ENCODE results near the gene CARNS1.

Gene CARNS1

GRCh38 chr11:67406969-67407687 is 8.3 kb upstream of the CARNS1 start:
- peaks cover 23% of the 10 kb centered on the region for H3K36me3 Mint-ChIP-seq
- H3K4me1 Mint-ChIP-seq = peaks cover 55% of the 10 kb centered on the region
- DNase-seq (ENCODE audit: low spot score in 2 of 2) = no peak
- H3K27me3 Mint-ChIP-seq = no peaks in the 10 kb centered on the region
- no peak for ATAC-seq (ENCODE audit: low read depth)
- H3K27ac Mint-ChIP-seq = peak overlapping the region; percentile 91
- H3K4me3 Mint-ChIP-seq = peak overlapping the region; percentile 93
- H3K9me3 Mint-ChIP-seq = no peaks in the 10 kb centered on the region

DNA sequence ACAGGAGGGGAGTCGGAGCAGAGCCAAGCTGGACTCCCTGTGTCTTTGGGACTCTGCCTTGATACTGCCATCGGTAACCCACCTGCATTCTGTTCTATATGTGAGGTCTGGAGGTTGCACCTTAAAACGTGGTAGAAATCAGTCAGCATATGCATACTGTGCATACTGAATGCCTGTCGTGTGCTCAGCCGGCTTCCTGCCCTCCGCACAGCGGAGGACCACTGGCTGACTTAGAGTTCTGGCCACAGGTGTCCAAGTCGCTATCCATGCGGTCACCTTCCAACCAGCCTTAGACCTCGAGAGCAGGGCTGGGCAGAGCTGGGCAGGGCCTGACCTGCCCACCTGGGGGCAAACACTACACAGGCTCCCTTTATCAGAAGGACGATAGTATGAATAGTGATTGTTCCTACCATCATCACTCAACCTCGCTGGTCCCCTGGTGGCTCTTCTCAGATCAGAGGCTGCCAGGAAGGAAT is 7.8 kb upstream of the CARNS1 start:
- H3K27ac Mint-ChIP-seq = peak overlapping the region; percentile 91
- no peak for DNase-seq (ENCODE audit: low spot score in 2 of 2)
- H3K4me3 Mint-ChIP-seq = peak overlapping the region; percentile 93
- ATAC-seq (ENCODE audit: low read depth) = no peak
- H3K9me3 Mint-ChIP-seq = no peaks in the 10 kb centered on the region
- peaks cover 23% of the 10 kb centered on the region for H3K36me3 Mint-ChIP-seq
- no peaks in the 10 kb centered on the region for H3K27me3 Mint-ChIP-seq
- H3K4me1 Mint-ChIP-seq = peaks cover 59% of the 10 kb centered on the region

DNA sequence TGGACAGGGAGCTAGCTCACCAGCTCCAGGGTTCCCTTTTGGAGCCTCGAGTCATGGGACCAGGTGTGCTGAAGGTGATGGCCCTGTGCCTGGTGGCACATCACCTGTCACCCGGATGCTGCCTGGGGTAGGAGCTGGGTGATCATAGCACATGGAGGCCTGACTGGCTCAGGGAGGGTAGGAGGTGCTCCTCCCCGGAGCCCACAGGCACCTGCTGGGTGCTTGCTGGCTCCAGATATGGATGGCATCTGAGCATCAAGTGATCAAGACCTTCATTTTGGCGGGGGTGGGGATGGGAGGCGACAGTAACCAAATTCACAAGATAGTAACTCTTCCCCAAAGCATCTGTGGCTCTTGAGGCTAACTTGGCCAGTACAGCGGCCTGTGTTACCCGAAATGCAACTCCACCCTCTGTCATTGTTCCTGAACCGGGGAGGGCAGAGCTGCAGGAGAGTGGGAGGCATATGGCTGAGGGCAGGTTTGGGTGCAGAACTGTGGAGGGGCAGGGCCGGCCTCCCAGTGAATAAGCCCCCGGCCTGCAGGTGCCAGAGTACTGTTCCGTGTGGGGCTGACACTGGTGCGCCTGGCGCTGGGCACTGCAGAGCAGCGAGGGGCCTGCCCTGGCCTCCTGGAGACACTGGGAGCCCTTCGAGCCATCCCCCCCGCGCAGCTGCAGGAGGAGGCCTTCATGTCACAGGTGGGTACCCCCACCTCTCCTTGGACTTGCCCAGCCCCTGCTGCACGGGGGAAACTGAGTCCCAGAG is 6.9 kb upstream of the CARNS1 start:
- Mint-ChIP-seq H3K36me3 (peaks cover 20% of the 10 kb centered on the region), H3K27me3 (no peaks in the 10 kb centered on the region), H3K27ac (peak overlapping the region; percentile 45), H3K4me3 (peak overlapping the region; percentile 93), H3K4me1 (peaks cover 65% of the 10 kb centered on the region), H3K9me3 (no peaks in the 10 kb centered on the region)
- peak; percentile 3 for ATAC-seq (ENCODE audit: low read depth)
- no peak for DNase-seq (ENCODE audit: low spot score in 2 of 2)

GRCh38 chr11:67409261-67409666 is 6.2 kb upstream of the CARNS1 start:
- H3K4me3 Mint-ChIP-seq = peak overlapping the region; percentile 93
- peaks cover 18% of the 10 kb centered on the region for H3K36me3 Mint-ChIP-seq
- H3K27me3 Mint-ChIP-seq = no peaks in the 10 kb centered on the region
- peaks cover 63% of the 10 kb centered on the region for H3K4me1 Mint-ChIP-seq
- H3K9me3 Mint-ChIP-seq = no peaks in the 10 kb centered on the region
- ATAC-seq (ENCODE audit: low read depth) (peak; percentile 74), DNase-seq (ENCODE audit: low spot score in 2 of 2) (peak; percentile 47 to 48)
- peak overlapping the region; percentile 86 for H3K27ac Mint-ChIP-seq

DNA sequence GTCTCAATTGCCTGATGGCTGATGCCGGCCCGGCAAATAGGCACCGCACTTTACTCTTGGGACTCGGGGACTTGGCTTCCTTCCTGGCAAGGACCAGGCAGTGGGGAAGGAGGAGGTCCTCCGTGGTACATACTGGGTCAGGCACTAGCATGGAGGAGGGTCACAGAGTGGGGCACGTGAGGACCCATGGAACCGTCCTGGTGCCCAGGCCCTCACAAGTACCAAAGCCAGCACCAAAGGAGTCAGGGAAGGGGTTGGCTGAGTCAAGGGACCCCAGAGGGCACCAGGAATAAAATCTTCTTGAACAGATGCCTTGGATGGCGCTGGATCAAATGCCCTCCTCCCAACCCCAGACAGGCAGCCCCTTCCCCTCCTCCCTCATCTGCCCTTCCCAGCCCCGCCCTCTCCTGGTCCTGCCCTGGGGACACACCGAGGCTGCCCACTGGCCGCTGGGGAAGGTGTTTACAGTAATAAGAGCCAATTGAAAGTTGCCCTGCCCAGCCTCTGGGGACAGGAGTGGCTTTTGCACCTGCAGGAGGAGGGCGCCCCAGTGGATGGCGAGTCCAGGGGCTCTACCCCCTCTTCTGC is 5.6 kb upstream of the CARNS1 start:
- H3K27me3 Mint-ChIP-seq = no peaks in the 10 kb centered on the region
- DNase-seq (ENCODE audit: low spot score in 2 of 2) (peak in 1 of 2 donors; percentile 41), ATAC-seq (ENCODE audit: low read depth) (peak; percentile 48)
- H3K9me3 Mint-ChIP-seq = no peaks in the 10 kb centered on the region
- H3K27ac Mint-ChIP-seq = peak overlapping the region; percentile 86
- H3K4me1 Mint-ChIP-seq = peaks cover 59% of the 10 kb centered on the region
- H3K4me3 Mint-ChIP-seq = peak overlapping the region; percentile 90
- peaks cover 14% of the 10 kb centered on the region for H3K36me3 Mint-ChIP-seq

DNA sequence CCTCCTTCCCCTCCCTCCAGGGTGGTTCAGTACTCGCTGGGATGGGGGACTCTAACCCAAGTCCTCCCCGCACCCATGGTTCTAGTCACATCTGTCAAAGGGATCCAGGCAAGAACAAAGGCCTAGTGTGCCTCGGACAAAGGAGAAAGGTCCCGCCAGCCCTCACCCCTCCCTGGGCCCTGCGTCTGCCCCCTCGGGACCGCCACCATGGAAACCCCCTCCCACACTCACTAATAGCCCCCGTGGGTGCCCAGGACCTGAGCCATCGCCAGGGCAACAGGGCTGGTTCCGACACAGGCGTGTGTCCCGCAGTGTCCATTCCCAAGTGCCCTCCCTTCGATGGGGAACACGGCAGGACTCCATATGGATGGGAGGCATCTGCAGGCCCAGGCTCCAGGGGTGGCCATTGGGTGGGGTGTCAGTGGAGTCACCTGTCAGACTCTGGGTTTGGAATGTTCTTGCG is 5.1 kb upstream of the CARNS1 start:
- peak overlapping the region; percentile 86 for H3K27ac Mint-ChIP-seq
- H3K36me3 Mint-ChIP-seq = peaks cover 14% of the 10 kb centered on the region
- DNase-seq (ENCODE audit: low spot score in 2 of 2) (no peak), ATAC-seq (ENCODE audit: low read depth) (no peak)
- H3K27me3 Mint-ChIP-seq = no peaks in the 10 kb centered on the region
- peak overlapping the region; percentile 90 for H3K4me3 Mint-ChIP-seq
- no peaks in the 10 kb centered on the region for H3K9me3 Mint-ChIP-seq
- peaks cover 62% of the 10 kb centered on the region for H3K4me1 Mint-ChIP-seq

DNA sequence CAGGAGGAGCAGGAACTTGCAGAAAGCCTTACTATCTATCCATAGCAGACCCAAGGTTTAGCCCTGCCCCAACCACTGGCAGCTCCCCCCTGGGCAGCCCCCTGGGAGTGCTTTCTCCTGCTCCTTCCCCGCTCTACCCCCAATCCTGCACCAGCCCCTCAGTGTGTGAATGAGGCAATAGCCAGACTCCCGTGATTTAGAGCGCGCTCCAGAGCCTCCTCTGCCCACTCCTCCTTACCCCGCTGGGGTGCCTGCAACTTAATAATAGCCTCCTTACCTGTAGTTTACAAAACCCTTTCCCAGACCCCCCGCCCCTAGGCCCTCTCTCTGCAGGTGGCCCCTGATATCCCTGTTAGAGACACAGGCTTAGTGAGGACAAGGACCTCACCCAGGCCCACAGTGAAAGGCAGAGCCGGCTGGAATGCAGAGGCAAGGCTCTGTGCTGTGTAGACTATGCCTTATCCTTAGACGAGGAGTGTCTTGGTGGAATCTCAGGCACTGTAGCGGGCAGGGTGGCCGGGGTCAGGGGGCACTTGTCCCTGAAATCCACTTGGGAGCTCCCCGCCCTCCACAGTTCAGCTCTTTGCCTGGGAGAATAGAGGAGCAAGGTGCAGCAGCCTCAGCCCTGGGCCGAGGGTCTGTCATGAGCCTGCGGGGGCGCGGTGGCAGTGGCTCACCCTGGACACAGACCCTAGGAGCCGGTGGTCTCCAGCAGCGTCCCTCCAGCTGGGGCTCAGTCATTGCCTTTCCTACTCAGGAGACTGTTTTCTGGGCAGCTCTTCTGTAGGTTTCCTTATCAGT is 4.3 kb upstream of the CARNS1 start:
- Mint-ChIP-seq H3K4me3 (peak overlapping the region; percentile 90), H3K4me1 (peaks cover 63% of the 10 kb centered on the region), H3K36me3 (peaks cover 14% of the 10 kb centered on the region), H3K9me3 (no peaks in the 10 kb centered on the region), H3K27ac (peak overlapping the region; percentile 86), H3K27me3 (no peaks in the 10 kb centered on the region)
- no peak for DNase-seq (ENCODE audit: low spot score in 2 of 2)
- ATAC-seq (ENCODE audit: low read depth) = no peak

DNA sequence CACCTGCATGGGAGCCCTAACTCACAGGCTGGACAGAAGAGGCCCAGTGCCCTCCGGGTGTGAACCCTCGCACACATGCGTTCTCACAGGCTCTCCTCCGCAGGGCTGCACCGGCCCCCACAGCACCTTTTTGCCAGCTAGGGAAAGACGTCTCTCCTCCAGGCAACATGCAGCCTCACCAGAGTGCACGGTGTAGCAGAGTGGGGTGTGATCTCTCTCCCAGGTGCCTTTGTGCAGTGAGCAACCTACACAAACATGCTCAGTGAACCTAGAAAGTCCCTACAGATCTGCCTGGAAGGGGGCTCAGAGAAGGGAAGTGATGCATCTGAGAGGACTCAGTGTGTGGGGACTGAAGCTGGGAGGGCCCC is 3.7 kb upstream of the CARNS1 start:
- H3K4me1 Mint-ChIP-seq = peaks cover 63% of the 10 kb centered on the region
- H3K27ac Mint-ChIP-seq = peak overlapping the region; percentile 15
- H3K36me3 Mint-ChIP-seq = peaks cover 10% of the 10 kb centered on the region
- peak overlapping the region; percentile 59 for H3K4me3 Mint-ChIP-seq
- no peak for DNase-seq (ENCODE audit: low spot score in 2 of 2)
- H3K27me3 Mint-ChIP-seq = no peaks in the 10 kb centered on the region
- no peaks in the 10 kb centered on the region for H3K9me3 Mint-ChIP-seq
- peak; percentile 9 for ATAC-seq (ENCODE audit: low read depth)

GRCh38 chr11:67412495-67413179 is 2.8 kb upstream of the CARNS1 start:
- H3K27me3 Mint-ChIP-seq = no peaks in the 10 kb centered on the region

GRCh38 chr11:67413266-67413849 is 2.1 kb upstream of the CARNS1 start:
- Mint-ChIP-seq H3K27me3 (no peaks in the 10 kb centered on the region), H3K27ac (peak overlapping the region; percentile 15), H3K4me1 (peaks cover 63% of the 10 kb centered on the region), H3K36me3 (peaks cover 3% of the 10 kb centered on the region), H3K4me3 (peak overlapping the region; percentile 45), H3K9me3 (no peaks in the 10 kb centered on the region)
- ATAC-seq (ENCODE audit: low read depth) (no peak), DNase-seq (ENCODE audit: low spot score in 2 of 2) (no peak)

More at GRCh38 chr11:67412495-67413179, 2.8 kb upstream of the CARNS1 start:
- peaks cover 63% of the 10 kb centered on the region for H3K4me1 Mint-ChIP-seq
- peak overlapping the region; percentile 15 for H3K27ac Mint-ChIP-seq
- H3K9me3 Mint-ChIP-seq = no peaks in the 10 kb centered on the region
- DNase-seq (ENCODE audit: low spot score in 2 of 2) = no peak
- ATAC-seq (ENCODE audit: low read depth) = no peak
- H3K4me3 Mint-ChIP-seq = peak overlapping the region; percentile 45
- peaks cover 4% of the 10 kb centered on the region for H3K36me3 Mint-ChIP-seq

DNA sequence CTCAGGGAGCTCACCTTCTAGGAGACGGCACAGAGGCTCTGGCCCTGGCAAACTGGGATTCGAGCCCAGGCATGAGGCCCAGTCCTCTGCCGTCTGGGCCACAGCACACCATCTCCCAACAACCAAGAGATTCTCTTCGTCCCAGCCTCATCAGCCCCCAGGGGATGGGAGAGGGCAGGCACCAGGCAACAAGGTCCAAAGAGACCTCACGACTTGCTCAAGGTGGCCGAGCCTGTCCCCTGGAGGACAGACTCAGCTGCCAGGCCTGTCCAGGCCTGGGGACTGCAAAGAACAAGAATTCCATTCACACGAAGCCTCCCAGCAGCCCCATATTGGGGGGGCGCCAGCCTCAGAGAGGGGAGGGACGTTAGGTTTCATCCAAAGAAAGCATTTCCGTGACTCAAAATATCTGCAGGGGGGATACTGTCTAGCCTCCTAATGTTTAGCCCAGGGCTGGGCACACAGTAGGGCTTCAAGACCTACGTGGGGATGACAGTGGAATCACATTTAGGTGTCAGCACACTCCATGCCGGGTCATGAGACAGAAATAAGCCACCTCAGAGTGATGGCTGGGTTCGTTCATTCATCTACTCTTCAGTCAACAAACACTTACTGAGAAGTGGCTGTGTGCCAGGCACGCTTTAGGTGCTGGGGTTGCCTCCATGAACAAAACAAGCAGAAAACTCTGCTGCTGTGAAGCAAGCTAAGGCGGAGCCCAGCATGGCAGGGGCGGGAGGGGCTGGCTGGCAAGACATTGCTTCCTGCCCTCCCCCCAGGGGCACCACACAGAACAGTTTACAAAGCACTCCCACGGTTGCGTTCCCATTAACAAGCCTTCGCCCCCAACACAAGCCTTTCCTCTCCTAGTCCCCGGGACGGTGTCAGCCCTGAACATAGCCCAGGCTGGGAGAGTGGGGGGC is 1.2 kb downstream of the CARNS1 start:
- no peaks in the 10 kb centered on the region for H3K9me3 Mint-ChIP-seq

DNA sequence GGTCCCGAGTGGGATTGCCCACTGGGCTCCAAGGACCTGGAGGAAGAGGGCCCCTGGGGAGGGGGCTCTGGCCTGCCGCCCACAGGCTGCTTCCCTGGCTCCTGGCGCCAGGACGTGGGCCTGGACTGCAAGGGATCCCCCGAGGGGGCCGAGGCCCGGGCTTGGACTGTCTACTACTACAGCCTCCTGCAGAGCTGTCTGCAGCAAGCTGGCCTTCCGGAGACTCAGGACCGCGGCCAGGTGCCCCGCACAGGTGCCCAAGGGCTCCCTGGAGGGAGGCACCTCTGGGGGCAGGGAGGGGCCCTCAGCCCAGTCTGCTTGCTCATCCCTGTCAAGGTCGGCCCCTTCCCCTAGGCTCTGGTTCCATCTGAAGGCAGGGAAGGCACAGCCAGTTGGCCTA is 1.9 kb downstream of the CARNS1 start:
- Mint-ChIP-seq H3K9me3 (no peaks in the 10 kb centered on the region), H3K36me3 (no peaks in the 10 kb centered on the region), H3K4me1 (peaks cover 49% of the 10 kb centered on the region), H3K27me3 (no peaks in the 10 kb centered on the region), H3K4me3 (peak overlapping the region; percentile 87), H3K27ac (peak overlapping the region; percentile 78)
- DNase-seq (ENCODE audit: low spot score in 2 of 2) (no peak), ATAC-seq (ENCODE audit: low read depth) (no peak)

More for the DNA sequence above, 1.2 kb downstream of the CARNS1 start:
- ATAC-seq (ENCODE audit: low read depth) = peak; percentile 37
- H3K27me3 Mint-ChIP-seq = no peaks in the 10 kb centered on the region
- H3K4me3 Mint-ChIP-seq = peak overlapping the region; percentile 87
- peaks cover 56% of the 10 kb centered on the region for H3K4me1 Mint-ChIP-seq
- peak overlapping the region; percentile 71 for H3K27ac Mint-ChIP-seq
- no peaks in the 10 kb centered on the region for H3K36me3 Mint-ChIP-seq
- DNase-seq (ENCODE audit: low spot score in 2 of 2) = peak in 1 of 2 donors; percentile 58

All from memory B cell (primary cell).